OCI-LY3 (cell line): ENCODE data around the gene ANKRD30A.

Experiments
- EZH2phosphoT487 ChIP-seq: fragments of 200-600 bp; shearing (Covaris generic); IDR thresholded peaks from 2 replicates; pipeline ENCODE4 v1.6.1; 2018; ENCODE audit warnings: antibody characterized with exemption, mixed run types, low read depth
- TF ChIP-seq, protein P1 (sequence below): fragments of 200-600, 300-600 bp; sonication (generic); IDR thresholded peaks from 2 replicates; pipeline ENCODE4 v1.5.1; 2014; ENCODE audit warnings: antibody characterized with exemption, low read length, low read depth

DNA sequence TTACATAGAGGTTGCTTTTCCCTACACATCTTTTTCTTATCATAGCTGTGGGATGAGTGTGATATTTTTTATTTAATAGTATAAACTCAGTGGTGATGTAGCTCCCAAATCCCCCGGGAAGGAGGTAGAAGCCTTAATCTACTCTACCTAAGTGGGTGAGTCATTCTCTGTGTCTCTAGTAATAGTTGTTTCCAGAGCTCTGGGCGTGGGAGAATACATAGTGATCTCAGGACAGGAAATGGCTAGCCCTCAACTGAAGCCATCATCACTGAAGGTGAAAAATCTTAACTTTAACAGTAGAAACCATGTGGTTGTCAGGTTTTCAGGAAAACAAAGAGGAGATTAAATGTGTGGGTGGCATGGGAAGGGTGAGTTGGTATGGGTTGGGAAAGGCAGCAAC, 278.4 kb downstream of the ANKRD30A start:
- TF ChIP-seq, protein P1, sequence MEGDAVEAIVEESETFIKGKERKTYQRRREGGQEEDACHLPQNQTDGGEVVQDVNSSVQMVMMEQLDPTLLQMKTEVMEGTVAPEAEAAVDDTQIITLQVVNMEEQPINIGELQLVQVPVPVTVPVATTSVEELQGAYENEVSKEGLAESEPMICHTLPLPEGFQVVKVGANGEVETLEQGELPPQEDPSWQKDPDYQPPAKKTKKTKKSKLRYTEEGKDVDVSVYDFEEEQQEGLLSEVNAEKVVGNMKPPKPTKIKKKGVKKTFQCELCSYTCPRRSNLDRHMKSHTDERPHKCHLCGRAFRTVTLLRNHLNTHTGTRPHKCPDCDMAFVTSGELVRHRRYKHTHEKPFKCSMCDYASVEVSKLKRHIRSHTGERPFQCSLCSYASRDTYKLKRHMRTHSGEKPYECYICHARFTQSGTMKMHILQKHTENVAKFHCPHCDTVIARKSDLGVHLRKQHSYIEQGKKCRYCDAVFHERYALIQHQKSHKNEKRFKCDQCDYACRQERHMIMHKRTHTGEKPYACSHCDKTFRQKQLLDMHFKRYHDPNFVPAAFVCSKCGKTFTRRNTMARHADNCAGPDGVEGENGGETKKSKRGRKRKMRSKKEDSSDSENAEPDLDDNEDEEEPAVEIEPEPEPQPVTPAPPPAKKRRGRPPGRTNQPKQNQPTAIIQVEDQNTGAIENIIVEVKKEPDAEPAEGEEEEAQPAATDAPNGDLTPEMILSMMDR = no peak
- TF ChIP-seq EZH2phosphoT487 = no peak
